GM04503 (cell line): ENCODE measurements around the gene STRADB.
"Not testable (repeated sequence)": the region's sequence is repeated elsewhere in the genome, so short reads cannot be mapped to it uniquely, and the experiment has no call there.

Source experiments
- DNase-seq: peaks from one replicate; pipeline ENCODE4 v3.0.0-alpha.2; 2012; ENCODE audit warnings: low read depth

Gene STRADB

GRCh38 chr2:201430839-201431238, 20.7 kb upstream of the STRADB start:
- no peak for DNase-seq

DNA sequence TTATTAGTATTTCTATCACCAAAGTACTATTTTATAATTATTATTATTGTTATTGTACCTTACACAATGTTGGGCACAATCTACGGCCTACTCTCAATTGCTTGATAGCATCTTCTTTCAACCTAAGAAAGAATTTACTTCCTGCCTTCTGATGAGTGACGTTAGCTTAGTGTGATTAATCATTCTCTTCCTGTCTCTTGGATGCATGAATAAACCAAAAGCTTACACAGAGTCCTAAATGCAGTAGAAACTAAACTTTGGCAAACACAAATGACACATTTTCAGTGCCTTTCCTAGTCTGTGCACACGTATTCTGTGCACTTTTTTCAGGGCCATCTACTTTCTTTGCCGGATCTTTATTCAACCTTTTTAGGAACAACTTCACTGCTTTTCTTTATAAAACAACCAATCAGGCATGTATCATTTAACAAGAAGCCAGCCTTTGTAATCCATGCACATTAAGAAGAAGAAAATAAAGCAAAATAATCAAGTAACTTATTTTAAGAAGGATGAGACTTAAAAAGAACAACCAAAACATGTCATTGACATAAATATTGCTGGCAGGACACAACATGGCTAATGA, 19.4 kb upstream of the STRADB start:
- DNase-seq, result no peak

DNA sequence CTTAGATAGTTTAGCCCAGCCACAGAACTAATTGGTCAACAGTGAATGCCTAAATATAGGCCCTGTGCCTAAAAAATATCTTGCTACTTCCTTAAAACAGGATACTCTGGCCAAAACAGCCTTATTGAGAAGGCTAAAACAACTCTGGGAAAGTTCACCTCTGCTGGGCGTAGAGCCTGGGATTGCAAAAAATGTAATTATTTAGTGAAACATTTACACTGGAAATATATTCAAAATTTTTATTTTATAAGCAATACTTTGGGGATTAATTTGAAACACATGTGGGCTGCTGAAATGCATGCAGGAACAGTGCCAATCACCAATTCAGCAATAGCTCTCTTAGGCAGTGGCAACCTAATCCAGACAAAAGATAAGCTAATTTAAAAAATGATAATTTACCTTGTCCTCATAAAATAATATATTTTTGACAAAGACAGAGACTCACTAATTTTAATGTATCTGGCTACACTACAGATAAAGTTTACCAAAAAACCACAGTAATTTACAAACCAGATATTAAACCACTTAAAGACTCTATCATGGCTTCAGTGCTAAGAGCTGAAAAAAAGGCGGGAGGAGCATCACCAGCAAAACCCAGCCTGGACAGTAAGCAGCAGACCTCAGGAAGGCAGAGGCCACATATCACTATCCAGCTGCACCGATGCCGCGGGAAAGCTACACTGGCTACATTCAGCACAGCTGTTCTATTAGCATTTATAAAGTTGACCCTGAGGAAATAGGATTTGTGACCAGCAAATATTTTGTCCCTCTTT, 18.7 kb upstream of the STRADB start:
- peak; percentile 63 for DNase-seq

DNA sequence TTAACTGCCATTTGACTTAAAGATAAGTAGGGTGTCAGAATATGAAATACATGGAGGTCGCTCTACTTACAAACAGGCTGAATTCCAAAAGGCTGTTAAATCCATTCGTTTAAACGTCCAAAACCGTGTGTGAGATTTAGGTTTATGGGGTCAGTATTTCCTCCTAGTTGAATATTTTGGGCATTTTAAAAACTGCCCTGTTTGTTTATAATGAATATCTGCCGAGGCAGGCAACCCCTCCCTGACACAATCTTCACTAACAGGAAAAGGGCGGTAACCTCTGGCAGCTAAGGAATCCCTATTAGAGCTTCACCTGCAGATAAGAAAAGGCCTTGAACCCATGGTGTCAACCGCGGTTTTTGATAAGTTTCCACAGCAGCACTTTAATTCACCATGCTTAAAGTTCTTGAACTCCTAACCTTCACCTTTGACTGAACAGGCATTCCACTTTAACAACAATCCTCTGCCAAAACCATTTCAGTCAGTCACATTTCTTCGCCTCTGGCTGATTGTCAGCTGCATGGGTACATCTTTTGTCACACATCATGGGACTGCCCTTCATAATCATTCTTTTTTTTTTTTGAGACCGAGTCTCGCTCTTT, 18.0 kb upstream of the STRADB start:
- no peak for DNase-seq

- DNase-seq, result no peak
Measured at GRCh38 chr2:201436141-201436540, 15.4 kb upstream of the STRADB start.

GRCh38 chr2:201439336-201439922, 12.1 kb upstream of the STRADB start:
- DNase-seq, result not testable (repeated sequence)

DNA sequence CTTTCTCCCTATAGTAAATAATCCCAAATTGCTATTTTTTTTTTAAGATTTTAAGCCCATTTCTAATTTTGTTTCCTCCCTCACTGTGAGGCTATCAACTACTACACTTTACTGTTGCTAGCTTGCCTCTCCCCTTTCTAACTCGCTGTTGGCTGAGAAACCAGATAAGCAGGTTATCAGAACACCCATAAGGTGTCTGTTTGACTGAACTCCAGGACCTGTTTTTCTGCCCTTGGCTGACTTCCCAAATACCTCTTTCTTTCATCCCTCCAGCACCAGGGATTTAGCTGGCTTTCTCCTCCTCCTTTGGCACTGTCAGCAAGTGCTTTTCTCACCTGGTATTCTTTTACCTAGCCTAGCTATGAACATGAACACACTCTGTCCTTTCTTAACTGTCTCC, 11.4 kb upstream of the STRADB start:
- DNase-seq, result no peak

- DNase-seq, result no peak
Measured at GRCh38 chr2:201441409-201441808, 10.1 kb upstream of the STRADB start.

DNA sequence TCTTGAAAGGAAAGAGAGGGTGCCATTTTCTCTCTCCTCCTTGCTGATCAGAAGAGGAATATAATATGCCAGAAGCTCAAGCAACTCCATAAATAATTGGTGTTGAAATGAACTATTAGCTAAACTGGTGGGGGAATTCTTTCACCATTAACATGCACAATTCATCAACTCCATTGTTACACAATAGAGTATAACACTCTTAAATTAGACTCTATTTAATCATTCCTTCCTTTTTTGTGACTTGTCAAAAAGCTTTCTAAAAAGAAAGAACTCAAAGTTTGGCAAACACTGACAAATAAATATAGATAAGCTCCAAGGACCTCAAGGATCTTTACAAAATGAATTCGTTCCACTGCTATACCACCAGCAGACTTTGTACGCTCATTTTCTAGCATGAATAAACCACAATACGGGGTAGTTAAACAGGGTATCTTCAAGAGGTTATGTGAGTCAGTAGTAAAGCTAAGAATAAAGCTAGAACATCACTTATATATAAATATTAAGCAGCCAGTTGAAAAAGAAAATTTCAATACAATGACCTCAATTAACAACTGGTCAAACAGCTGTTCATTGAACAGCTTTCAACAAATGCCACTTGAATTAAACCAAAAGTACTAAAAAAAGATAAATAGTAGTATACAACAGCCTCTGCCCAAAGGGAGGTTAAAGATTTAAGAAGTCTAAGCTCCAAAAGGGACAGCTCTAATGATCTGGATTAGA, 6.6 kb upstream of the STRADB start:
- DNase-seq, result no peak

DNA sequence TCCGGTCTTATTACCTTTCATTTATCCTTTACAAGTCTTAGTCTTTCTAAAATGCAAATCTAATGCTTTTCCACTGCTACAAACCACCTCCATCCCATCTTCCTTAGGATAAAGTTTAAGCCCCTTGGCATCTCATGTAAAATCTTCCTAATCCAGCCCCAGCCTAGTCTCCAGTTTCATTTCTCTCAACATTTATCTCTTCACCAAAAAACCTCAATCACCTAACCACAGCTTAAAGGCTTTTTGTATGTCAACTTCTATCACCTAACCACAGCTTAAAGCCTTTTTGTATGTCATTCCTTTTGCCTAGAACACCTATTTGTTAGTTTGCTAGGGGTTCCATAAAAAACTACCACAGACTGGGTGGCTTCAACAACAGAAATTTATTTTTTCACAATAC, 4.5 kb upstream of the STRADB start:
- no peak for DNase-seq

- DNase-seq, result no peak
Measured at GRCh38 chr2:201448061-201448460, 3.5 kb upstream of the STRADB start.

DNA sequence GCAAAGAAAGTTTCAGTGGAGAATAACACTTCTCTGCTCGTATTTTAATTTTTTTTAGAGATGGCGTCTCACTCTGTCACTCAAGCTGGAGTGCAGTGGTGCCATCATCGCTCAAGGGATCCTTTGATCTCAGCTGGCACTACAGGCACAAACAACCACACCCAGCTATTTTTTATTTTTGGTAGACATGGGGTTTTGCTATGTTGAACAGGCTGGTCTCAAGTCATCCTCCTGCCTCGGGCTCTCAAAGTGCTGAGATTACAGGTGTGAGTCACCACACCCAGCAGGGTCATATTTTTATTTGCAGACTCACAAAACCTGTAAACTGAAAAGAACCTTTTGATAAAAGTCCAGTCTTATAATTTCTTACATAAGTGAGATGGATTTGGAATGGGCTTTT, 2.8 kb upstream of the STRADB start:
- DNase-seq, result no peak

DNA sequence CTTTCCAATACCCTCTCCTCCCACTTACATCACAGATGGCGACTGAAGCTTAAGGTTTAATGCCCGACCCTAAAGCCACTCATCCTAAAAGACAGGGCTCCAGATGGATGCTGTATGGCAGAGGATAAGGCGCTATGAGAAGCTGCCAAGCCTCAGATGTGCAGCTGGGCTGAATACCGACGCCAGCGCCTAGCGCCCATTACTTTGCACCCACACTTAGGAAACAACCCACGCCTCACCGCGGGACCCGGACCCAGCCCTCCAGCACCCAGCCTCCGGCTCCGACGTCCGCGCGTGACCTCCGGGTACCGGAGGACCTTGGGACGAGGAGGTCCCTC, 617 bp upstream of the STRADB start:
- DNase-seq, result no peak

- no peak for DNase-seq
Measured at GRCh38 chr2:201452058-201452921, 750 bp downstream of the STRADB start.

- DNase-seq, result no peak
Measured at GRCh38 chr2:201452922-201453643, 1.5 kb downstream of the STRADB start.

- DNase-seq, result no peak
Measured at GRCh38 chr2:201458381-201458780, 6.8 kb downstream of the STRADB start.

DNA sequence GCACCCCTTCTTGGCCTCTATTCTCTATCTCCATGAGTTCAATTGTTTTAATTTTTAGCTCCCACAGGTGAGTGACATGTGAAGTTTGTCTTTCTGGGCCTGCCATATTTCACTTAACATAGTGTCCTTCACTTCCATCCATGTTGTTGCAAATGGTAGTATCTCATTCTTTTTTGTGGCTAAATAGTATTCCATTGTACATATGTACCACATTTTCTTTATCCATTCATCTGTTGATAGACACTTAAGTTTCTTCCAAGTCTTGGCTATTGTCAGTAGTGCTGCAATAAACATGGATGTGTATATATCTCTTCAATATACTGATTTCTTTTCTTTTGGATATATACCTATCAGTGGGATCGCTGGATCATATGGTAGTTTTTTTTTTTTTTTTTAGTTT, 9.0 kb downstream of the STRADB start:
- no peak for DNase-seq

DNA sequence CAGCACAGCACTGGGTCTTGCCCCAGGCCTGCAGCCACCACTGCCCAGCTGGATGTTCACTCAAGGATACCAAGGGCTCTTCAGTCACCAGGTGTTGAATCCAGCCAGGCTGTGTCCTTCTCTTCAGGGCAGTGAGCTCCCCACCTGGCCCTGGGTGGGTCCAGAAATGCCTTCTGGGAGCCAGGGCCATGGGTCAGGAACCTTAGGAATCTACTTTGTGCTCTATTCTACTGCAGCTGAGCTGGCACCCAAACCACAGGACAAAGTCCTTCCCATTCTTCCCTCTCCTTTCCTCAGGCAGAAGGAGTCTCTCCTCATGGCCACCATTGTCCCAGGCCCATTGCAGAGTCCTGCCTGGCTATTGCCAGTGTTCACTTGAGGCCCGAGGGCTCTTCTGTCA, 13.0 kb downstream of the STRADB start:
- no peak for DNase-seq

DNA sequence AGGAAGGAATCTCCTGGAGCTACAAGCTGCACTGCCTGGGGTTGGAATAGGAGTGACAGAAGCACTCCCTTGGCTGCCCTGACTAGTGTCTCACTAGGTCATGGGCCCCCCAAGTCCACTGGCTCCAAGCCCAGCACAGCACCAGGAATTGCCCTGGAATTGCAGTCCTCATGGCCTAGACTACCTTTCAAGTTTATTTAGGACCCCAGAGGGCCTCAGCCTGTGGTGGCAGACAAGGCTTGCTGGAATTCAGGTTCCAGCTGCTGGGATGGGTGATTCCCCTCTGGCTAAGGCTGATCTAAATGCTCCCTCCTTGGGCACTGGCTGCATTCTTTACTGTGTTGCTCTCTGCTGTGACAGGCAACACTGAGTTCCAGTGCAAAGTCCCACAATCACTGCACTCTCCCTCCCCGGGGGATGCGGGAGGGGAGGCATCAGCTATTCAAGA, 14.0 kb downstream of the STRADB start:
- DNase-seq, result no peak

GRCh38 chr2:201466050-201466675, 14.6 kb downstream of the STRADB start:
- peak; percentile 56 for DNase-seq
